ENCODE data around the gene POLR3GL.
"Not testable (repeated sequence)": the region's sequence is repeated elsewhere in the genome, so short reads cannot be mapped to it uniquely, and the experiment has no call there.

POLR3GL gene

DNA sequence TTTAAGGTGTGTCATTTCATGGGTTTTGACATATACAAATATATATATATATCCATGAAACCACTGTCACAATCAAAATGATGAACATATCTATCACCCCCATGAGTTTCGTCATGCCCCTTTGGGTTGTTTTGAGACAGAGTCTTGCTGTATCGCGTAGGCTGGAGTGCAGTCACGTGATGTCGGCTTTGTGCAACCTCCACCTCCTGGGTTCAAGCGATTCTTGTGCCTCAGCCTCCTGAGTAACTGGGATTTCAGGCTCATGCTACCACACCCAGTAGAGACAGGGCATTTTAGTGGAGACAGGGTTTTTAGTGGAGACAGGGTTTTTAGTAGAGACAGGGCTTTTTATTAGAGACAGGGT, 49.1 kb downstream of the POLR3GL start:
- Histone ChIP-seq H3K9ac (ENCODE audit: low read length) (no peak overlapping the region), H3K9me3 (ENCODE audit: control insufficient read depth, low read length) (no peaks in the 10 kb centered on the region), H3K4me1 (ENCODE audit: control insufficient read depth, insufficient read depth, low read length) (peaks cover 8% of the 10 kb centered on the region), H3K4me3 (ENCODE audit: low read length) (no peak overlapping the region), H3K36me3 (ENCODE audit: control insufficient read depth, insufficient read depth, low read length, severe bottlenecking) (no peaks in the 10 kb centered on the region), H3K27me3 (replicated peaks; ENCODE audit: control insufficient read depth, insufficient read depth, low read length) (no peaks in the 10 kb centered on the region)
- DNase-seq (ENCODE audit: low read depth) = no peak

DNA sequence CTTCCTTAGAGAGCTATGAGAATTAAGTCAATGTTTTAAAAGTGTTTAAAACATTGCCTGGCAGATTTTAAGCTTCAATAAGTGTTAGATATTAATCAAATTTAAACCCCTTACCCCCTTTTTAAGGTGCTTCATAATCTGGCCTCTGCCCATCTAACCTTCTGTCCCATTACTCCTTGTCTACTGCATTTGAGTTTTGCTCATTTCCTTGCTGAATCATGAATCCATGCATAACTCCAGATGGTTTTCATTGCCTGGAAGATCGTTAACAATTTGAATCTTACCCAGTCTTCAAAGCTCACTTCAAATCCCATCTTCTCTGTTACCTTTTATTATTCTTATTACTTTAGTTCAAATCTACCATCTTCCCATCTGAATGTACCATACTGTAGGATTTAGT, 52.4 kb downstream of the POLR3GL start:
- Histone ChIP-seq H3K9me3 (ENCODE audit: control insufficient read depth, low read length) (no peaks in the 10 kb centered on the region), H3K4me3 (ENCODE audit: low read length) (no peak overlapping the region), H3K9ac (ENCODE audit: low read length) (no peak overlapping the region), H3K4me1 (ENCODE audit: control insufficient read depth, insufficient read depth, low read length) (peaks cover 2% of the 10 kb centered on the region), H3K36me3 (ENCODE audit: control insufficient read depth, insufficient read depth, low read length, severe bottlenecking) (no peaks in the 10 kb centered on the region), H3K27me3 (replicated peaks; ENCODE audit: control insufficient read depth, insufficient read depth, low read length) (peaks cover 11% of the 10 kb centered on the region)
- DNase-seq (ENCODE audit: low read depth) = peak; percentile 63

DNA sequence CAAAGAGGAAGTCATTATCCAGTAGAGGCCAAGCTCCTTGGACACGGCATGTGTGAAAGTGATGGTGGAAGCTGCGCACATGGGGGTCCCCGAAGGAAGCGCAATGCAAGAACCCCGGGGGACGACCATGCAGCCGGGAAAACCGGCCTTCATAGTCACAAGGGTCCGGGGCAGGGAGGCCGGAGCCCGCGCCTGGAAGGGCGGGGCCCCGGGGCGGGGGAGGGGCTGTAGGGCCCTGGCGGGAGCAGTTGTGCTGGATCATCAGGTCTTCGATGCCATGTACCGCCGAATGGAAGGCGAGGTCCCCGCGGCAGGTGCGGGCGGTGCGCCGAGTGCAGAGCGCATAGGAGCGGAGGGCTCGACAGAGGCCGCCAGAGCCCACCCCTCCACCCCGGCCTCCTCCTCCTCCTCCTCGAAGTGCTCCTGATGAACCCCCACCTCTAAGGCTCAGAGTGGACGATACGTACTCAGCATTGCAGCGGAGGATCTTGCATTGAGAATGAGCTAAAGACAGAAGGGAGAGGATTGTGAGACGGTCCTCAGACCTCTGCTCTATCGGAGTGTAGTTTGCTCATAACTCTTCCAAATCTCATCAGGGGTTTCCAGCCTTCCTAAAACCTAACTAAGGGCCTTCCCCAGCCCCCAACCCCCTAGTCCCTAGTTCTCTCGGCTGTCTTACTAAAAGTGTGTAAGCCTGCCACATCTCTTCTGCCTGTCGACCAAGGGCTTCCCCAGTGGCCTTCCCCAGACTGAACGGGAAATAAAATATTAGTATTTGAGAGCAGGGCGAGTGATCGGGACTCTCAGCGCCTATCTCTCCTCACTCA, 55.0 kb downstream of the POLR3GL start:
- peaks cover 11% of the 10 kb centered on the region for H3K27me3 ChIP-seq (replicated peaks; ENCODE audit: control insufficient read depth, insufficient read depth, low read length)
- H3K9ac ChIP-seq (ENCODE audit: low read length) = no peak overlapping the region
- H3K4me3 ChIP-seq (ENCODE audit: low read length) = peak overlapping the region; percentile 29
- no peaks in the 10 kb centered on the region for H3K36me3 ChIP-seq (ENCODE audit: control insufficient read depth, insufficient read depth, low read length, severe bottlenecking)
- no peaks in the 10 kb centered on the region for H3K9me3 ChIP-seq (ENCODE audit: control insufficient read depth, low read length)
- no peaks in the 10 kb centered on the region for H3K4me1 ChIP-seq (ENCODE audit: control insufficient read depth, insufficient read depth, low read length)
- DNase-seq (ENCODE audit: low read depth) = no peak

DNA sequence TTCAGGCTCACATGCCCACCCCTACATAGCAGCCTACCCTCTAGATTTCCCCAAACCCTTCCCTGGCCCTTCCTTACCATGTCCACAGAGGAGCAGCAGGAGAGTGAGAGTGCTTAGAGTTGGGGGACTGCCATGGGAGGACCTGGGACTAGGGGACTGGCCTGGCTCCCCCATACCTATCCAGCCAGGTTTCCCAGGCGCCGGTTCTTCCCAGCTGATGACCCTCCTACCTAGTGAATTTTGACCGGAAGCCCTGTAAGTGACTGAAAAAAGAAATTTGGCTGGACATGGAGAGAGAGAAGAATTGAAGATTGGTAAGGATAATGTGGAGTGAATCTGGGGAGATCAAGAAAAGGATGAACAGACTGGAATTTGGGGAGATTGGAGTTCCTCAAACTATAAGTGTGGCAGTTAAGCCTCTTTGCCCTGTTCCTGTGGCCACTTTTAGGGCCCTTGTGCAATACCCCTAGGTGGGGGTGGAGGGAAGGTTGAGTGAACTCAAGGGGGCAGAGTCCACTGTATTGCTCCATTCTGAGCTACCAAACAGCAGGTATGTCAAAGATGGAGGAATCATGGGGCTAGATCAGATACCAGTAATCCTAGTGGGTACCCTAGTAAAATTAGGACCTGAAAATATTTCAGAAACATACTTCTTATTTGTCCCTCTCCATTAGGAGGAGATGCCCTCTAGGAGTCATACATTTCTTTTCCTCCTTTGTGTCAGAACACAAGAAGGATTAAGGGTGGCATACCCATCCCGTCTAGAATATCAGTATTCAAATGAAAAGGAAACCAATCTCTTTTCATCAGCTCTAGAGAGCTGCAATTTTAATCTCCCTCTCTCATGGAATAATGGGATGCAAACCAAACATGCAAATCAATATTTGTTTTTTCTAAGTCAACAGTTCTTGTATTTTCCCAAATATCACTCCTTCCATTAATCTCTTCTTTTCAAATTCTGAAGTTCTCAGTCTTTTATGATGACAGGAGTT, 55.9 kb downstream of the POLR3GL start:
- Histone ChIP-seq H3K27me3 (replicated peaks; ENCODE audit: control insufficient read depth, insufficient read depth, low read length) (peaks cover 11% of the 10 kb centered on the region), H3K4me1 (ENCODE audit: control insufficient read depth, insufficient read depth, low read length) (no peaks in the 10 kb centered on the region), H3K4me3 (ENCODE audit: low read length) (no peak overlapping the region), H3K9ac (ENCODE audit: low read length) (no peak overlapping the region), H3K9me3 (ENCODE audit: control insufficient read depth, low read length) (no peaks in the 10 kb centered on the region), H3K36me3 (ENCODE audit: control insufficient read depth, insufficient read depth, low read length, severe bottlenecking) (no peaks in the 10 kb centered on the region)
- no peak for DNase-seq (ENCODE audit: low read depth)

DNA sequence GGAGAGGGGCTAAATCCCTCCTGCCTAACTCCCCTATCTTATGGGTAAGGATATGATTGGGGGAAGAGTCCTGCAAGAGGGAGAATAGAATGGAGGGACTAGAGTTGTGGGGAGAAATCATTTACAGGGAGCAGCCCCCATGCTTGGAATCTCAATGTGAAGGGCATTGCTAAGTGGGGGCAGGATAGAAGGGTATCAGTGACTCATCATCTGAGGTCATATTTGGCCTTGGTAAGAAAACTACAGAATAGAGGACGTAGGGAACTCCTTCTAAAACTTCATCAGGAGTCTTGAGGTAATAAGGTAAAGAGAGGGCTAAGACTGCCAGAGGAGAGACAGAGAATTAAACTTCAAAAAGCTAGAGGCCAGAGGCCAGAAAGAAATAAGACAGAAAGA, 56.6 kb downstream of the POLR3GL start:
- no peak overlapping the region for H3K9ac ChIP-seq (ENCODE audit: low read length)
- H3K9me3 ChIP-seq (ENCODE audit: control insufficient read depth, low read length) = no peaks in the 10 kb centered on the region
- no peaks in the 10 kb centered on the region for H3K36me3 ChIP-seq (ENCODE audit: control insufficient read depth, insufficient read depth, low read length, severe bottlenecking)
- H3K27me3 ChIP-seq (replicated peaks; ENCODE audit: control insufficient read depth, insufficient read depth, low read length) = peaks cover 11% of the 10 kb centered on the region
- no peak overlapping the region for H3K4me3 ChIP-seq (ENCODE audit: low read length)
- no peak for DNase-seq (ENCODE audit: low read depth)
- no peaks in the 10 kb centered on the region for H3K4me1 ChIP-seq (ENCODE audit: control insufficient read depth, insufficient read depth, low read length)

DNA sequence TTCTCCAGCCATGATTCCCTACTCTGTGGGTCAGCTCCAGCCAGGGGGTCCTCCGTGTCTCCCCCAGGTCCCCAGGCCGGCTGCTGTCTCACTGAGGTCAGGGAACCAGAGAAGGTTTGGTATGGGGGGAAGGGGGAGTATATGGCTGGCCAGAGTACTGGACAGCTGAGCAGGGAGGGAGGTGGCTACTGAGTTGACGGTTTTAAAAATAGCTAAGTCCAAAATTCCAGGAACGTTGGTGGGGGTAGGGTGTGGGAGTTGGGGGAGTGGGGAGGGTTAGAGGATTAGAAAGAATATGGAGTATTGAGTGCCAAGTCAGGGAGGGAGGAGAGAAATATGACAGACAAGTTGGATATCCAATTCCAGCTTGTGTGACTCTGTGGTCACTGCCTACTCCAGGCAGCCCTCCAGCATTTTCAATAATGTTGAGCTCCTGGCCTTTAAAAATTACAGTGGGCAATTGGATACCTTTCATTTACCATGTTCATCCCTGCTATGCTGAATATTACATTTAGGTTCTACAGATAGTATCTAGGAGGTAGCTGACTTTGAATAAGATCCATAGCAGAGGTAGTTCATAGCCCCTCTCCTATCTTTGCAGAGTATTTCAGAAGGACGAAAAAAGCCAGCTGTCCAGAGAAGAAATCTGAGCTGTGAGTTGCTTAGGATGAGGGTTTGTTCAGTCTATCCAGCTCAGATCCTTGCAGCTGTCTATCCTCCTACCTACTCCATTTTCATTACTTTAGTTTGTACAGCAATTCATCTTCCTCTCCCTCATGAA, 57.3 kb downstream of the POLR3GL start, which contains the start of gene HJV:
Gene HJV (minus strand): TSS at position 114 of the 781 bp plus-strand sequence. CDS start 1,504 bp downstream, outside the sequence.
- H3K4me3 ChIP-seq (ENCODE audit: low read length) = no peak within 1 kb of the TSS
- H3K9ac ChIP-seq (ENCODE audit: low read length) = no peak within 1 kb of the TSS
- H3K4me1 ChIP-seq (ENCODE audit: control insufficient read depth, insufficient read depth, low read length) = no peaks in the 10 kb centered on the region
- no peaks in the 10 kb centered on the region for H3K36me3 ChIP-seq (ENCODE audit: control insufficient read depth, insufficient read depth, low read length, severe bottlenecking)
- no peak for DNase-seq (ENCODE audit: low read depth)
- H3K27me3 ChIP-seq (replicated peaks; ENCODE audit: control insufficient read depth, insufficient read depth, low read length) = peaks cover 11% of the 10 kb centered on the region
- no peaks in the 10 kb centered on the region for H3K9me3 ChIP-seq (ENCODE audit: control insufficient read depth, low read length)

DNA sequence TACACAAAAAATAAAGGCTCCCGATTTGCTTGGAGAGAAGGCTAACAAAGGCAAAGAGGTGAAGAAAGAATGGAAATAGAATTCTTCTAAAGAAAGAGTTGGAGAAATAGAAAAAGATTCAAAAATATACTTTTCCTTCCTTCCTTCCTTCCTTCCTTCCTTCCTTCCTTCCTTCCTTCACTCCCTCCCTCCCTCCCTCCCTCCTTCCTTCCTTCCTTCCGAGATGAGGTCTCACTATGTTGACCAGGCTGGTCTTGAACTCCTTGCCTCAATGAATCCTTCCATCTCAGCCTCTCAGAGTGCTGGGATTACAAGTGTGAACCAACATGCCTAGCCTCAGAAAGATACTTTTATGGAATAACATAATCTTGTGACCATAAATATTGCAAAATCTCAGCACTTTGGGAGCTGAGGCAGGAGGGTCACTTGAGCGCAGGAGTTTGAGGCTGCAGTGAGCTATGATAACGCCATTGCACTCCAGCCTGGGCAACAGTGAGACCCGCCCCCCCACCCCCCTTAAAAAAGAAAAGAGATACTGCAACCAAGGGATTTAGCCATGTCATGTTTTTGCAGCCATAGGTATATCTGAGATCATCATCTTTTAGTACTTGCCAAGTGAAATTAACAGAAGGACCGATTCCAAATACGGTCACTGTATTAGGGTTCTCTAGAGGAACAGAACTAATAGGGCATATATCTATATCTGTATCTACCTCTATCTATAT, 58.1 kb downstream of the POLR3GL start:
- H3K4me3 ChIP-seq (ENCODE audit: low read length) = no peak overlapping the region
- no peaks in the 10 kb centered on the region for H3K36me3 ChIP-seq (ENCODE audit: control insufficient read depth, insufficient read depth, low read length, severe bottlenecking)
- no peak for DNase-seq (ENCODE audit: low read depth)
- H3K4me1 ChIP-seq (ENCODE audit: control insufficient read depth, insufficient read depth, low read length) = no peaks in the 10 kb centered on the region
- peaks cover 11% of the 10 kb centered on the region for H3K27me3 ChIP-seq (replicated peaks; ENCODE audit: control insufficient read depth, insufficient read depth, low read length)
- H3K9me3 ChIP-seq (ENCODE audit: control insufficient read depth, low read length) = no peaks in the 10 kb centered on the region
- no peak overlapping the region for H3K9ac ChIP-seq (ENCODE audit: low read length)

DNA sequence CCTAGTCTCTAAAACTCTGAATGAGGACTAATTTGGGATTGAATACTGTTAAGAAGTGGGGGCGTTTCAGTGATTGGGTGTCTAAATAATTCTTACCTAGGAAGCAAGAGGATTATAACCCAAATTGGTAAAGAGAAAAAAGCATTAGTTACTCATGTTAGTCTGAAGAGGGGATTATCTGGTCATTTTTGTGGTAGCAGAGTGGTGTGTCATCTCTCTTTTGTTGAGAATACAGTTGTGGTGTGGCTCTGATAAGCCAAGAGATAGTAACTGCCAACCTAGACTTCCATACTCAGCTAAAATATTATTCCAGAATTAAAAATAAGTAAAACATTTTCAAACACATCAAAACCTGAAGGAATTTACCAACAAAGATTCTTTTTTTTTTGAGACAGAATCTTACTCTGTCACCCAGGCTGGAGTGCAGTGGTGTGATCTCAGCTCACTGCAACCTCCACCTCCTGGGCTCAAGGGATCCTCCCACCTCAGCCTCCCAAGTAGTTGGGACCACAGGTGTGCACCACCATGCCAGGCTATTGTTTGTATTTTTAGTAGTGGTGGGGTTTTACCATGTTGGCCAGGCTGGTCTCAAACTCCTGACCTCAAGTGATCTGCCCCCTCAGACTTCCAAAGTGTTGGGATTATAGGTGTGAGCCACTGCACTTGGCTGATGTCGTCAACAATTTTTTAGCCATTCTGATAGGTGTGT, 61.5 kb downstream of the POLR3GL start:
- DNase-seq (ENCODE audit: low read depth); H3K4me1 ChIP-seq (ENCODE audit: control insufficient read depth, insufficient read depth, low read length); H3K36me3 ChIP-seq (ENCODE audit: control insufficient read depth, insufficient read depth, low read length, severe bottlenecking); H3K9me3 ChIP-seq (ENCODE audit: control insufficient read depth, low read length); H3K4me3 ChIP-seq (ENCODE audit: low read length); H3K27me3 ChIP-seq (replicated peaks; ENCODE audit: control insufficient read depth, insufficient read depth, low read length); H3K9ac ChIP-seq (ENCODE audit: low read length): not testable (repeated sequence)

DNA sequence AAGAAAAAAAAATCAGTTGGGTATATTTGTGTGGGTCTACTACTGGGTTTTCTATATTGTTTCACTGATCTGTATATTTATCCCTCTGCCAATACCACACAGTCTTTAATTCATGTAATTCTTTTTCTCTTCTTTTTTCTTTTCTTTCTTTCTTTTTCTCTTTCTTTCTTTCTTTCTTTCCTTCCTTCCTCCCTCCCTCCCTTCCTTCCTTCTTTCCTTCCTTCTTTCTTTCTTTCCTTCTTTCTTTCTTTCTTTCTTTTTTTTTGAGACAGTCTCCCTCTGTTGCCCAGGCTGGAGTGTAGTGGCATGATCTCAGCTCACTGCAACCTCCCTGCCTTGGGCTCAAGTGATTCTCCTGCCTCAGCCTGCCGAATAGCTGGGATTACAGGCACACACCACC, 62.2 kb downstream of the POLR3GL start:
- DNase-seq (ENCODE audit: low read depth); H3K9me3 ChIP-seq (ENCODE audit: control insufficient read depth, low read length); H3K4me1 ChIP-seq (ENCODE audit: control insufficient read depth, insufficient read depth, low read length); H3K9ac ChIP-seq (ENCODE audit: low read length); H3K36me3 ChIP-seq (ENCODE audit: control insufficient read depth, insufficient read depth, low read length, severe bottlenecking); H3K27me3 ChIP-seq (replicated peaks; ENCODE audit: control insufficient read depth, insufficient read depth, low read length); H3K4me3 ChIP-seq (ENCODE audit: low read length): not testable (repeated sequence)

Data from adipocyte (in vitro differentiated cells).